Lower leg skin (tissue), 4 donors: ENCODE measurements around the gene PDZD2. TPM values are rescaled to one million over a fixed set of nuclear protein-coding genes. Genes with fewer than 3 reads are reported as not detected.

Experiments used
- DNase-seq, 2 donors: peaks; one replicate each; pipeline ENCODE4 v3.0.0-alpha.2; 2019; ENCODE audit warnings: low spot score in 2 of 2
- H3K4me3 ChIP-seq: fragments of 200-600 bp; sonication (generic); 2 replicates; pipeline ENCODE4 v1.5.1; 2017; ENCODE audit warnings: mild to moderate bottlenecking, low read depth; ENCODE audit not compliant: poor library complexity, severe bottlenecking
- CTCF ChIP-seq, 3 donors: fragments of 450-650 bp; IDR thresholded peaks; one replicate each; pipeline ENCODE4 v1.5.1; 2016; ENCODE audit warnings: antibody characterized with exemption in 3 of 3, mild to moderate bottlenecking in 3 of 3, moderate library complexity in 2 of 3
- POLR2A ChIP-seq, 2 donors: fragments of 450-650 bp; IDR thresholded peaks; one replicate each; pipeline ENCODE4 v1.6.1; 2016 to 2017; ENCODE audit warnings: antibody characterized with exemption in 2 of 2, mild to moderate bottlenecking in 1 of 2, moderate library complexity in 1 of 2
- WGBS, 2 donors: methylation state at CpG; one replicate each; pipeline ENCODE4 v1.1.5; 2018; 5-methylcytosine and 5-hydroxymethylcytosine counted together
- intact Hi-C: fragments of 100-400 bp; cut with DNase I; formaldehyde crosslinking; loops from one replicate; pipeline ENCODE4 v1.15.0; 2023; ENCODE audit warnings: low total_unique reads
- total RNA-seq, 4 donors: library from RNA; depleted of rRNA; stranded (reverse); fragments of >200 nt; gene quantifications; one replicate each; pipeline ENCODE4 v1.1.0, GENCODE V29; 2016

PDZD2 gene
- total RNA-seq, 4 donors from 2014 or later = 102 to 150 (median 116) TPM

- TF ChIP-seq POLR2A (IDR thresholded peaks at IDR 0.05) (no peak), CTCF (IDR thresholded peaks at IDR 0.05) (no peak)
- intact Hi-C loops = no loop called here
- no peak for DNase-seq
- H3K4me3 ChIP-seq = no peak overlapping the region
- 47 to 53% methylated on average over 11 of the region's 11 CpGs for WGBS, 2 donors
Measured at GRCh38 chr5:31614151-31615020, 24.5 kb upstream of the PDZD2 start.

- H3K4me3 ChIP-seq = no peak overlapping the region
- intact Hi-C loops = no loop called here
- 70 to 81% methylated on average over 5 of the region's 5 CpGs for WGBS, 2 donors
- TF ChIP-seq CTCF (IDR thresholded peaks at IDR 0.05) (no peak), POLR2A (IDR thresholded peaks at IDR 0.05) (no peak)
- DNase-seq = no peak
Measured at GRCh38 chr5:31617867-31618266, 21.1 kb upstream of the PDZD2 start.

GRCh38 chr5:31620026-31620425 lies 18.9 kb upstream of the PDZD2 start:
- intact Hi-C loops = no loop called here
- WGBS, 2 donors = 84 to 94% methylated on average over 4 of the region's 4 CpGs
- no peak overlapping the region for H3K4me3 ChIP-seq
- no peak for DNase-seq
- TF ChIP-seq CTCF (IDR thresholded peaks at IDR 0.05) (no peak), POLR2A (IDR thresholded peaks at IDR 0.05) (no peak)

- 78 to 84% methylated on average over 4 of the region's 4 CpGs for WGBS, 2 donors
- no peak overlapping the region for H3K4me3 ChIP-seq
- intact Hi-C loops = no loop called here
- no peak for TF ChIP-seq CTCF (IDR thresholded peaks at IDR 0.05)
- TF ChIP-seq POLR2A (IDR thresholded peaks at IDR 0.05) = no peak
- DNase-seq = no peak
Measured at GRCh38 chr5:31623249-31623648, 15.7 kb upstream of the PDZD2 start.

- no peak for DNase-seq
- no peak overlapping the region for H3K4me3 ChIP-seq
- intact Hi-C loops = no loop called here
- WGBS, 2 donors = 64 to 77% methylated on average over 1 of the region's 1 CpG
- no peak for TF ChIP-seq POLR2A (IDR thresholded peaks at IDR 0.05)
- no peak for TF ChIP-seq CTCF (IDR thresholded peaks at IDR 0.05)
Measured at GRCh38 chr5:31625394-31625793, 13.5 kb upstream of the PDZD2 start.
